ENCODE data around the gene NOL4L.

NOL4L gene

DNA sequence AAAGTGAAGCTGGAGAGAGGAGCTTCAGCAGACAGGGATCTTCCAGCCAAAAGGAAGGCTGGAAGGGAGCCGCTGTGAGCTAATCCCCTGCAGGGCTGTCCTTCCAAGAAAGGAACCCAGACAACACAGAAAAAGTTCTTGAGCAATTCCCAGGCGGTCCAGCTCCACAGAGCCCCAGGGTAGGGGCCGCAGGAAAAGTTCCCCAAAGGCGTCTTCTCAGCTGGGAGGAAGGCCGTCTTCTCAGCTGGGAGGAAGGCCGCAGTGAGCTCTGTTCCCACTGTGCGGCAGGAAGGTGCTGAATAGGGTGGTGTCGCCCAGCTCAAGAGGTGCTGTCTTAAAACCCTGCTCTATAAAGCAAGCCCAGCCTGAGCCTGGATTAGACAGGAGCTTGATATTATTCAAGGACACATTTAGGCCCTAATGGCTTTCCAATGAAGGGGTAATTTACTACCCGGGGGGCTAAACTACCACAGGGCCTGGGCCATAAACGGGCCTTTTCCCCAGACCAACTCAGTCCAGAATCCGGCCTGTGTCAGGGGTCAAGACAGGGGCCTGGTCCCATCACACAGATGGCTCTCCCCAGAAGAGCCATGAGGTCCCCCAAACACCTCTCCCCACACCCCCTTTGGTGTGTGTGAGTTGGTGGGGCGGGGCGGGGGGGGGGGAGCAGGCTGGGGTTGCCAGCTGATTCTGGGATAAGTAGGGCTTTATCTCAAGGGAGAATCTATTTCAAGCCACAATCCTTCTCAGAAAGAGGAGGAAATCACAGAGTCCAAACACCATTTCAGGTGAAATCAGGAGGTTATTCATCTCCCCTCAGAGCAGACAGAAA, 103.6 kb downstream of the NOL4L start:
- no peak for DNase-seq

DNA sequence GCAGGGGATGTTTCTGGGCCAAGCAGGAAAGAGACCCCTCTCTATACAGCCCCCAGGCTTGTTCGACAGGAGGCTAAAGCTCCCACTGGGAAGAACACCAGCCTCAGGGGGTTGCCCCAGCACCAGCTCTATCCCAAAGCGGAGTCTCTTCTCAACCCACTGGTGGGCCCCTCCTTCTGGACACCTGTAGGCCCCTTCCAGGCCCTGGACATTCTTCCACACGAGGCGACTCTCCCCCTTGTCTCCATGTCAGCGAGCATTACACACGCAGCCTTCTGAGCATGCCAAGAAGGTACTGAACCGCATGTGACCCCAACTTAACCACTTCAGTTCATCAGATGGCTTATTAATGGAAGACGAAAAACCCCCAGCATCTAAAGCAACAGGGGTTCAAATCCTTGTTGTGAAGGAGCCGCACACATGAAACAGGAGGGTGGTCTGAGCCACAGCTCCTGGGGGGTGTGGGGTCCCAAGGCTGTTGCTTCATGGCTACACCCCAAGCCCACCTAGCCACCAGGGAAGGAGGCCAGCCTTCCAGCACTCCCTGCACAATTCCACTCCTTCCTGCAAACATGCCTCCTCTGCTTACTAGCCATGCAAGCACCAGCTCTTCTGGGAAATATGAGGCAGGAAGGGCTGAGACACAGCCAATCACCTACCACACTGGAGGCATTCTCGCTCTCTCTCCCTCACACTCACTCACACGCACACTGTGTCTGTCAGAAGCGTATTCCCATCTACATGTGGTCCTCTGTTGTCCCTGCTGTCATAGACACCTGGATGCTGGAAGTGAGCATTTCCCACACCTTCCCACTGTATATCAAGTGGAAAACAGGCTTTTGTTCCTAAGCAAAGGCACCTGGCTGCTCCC, 104.5 kb downstream of the NOL4L start:
- no peak for DNase-seq

DNA sequence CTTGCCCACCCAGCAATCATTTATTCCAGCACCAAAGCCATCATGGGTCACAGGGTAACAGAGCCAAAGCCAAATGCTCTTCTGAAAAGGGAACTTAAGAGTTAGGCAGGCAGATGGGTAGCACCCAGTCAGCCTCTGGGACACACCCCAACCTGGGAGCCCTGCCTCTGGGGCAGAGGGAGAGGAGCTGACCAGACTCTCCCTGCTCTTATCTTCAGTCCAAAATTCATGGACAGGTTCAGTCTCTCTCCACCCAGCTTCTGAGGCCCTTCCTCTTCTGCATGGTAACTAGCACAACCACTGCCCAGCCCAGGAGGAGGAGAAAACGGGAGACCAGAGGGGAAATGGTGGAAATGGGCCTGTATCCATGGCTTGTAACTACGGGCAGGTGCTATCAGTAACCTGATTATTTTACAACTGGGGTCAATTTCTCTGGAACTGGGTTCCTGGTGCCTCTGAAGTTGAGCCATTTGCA, 105.4 kb downstream of the NOL4L start:
- DNase-seq: no peak

DNA sequence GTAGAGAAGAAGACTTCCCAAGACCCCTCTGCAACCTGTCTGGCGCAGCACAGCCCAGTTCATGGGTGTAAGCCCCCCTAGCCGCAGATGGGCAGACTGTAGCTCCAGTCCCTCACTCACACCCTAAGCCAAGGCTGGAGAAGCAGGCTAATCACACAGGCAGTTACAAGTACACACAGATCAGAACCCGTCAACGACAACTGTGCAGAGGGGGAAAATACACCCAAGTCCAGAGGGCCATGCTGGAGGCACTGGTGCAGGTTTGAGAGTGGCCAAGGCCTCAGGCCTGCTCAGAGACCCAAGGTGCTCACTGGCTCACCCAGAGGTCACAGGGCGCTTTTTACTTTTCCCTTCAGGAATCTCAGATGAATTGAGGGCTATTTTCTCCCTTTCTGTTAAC, 106.1 kb downstream of the NOL4L start:
- DNase-seq: no peak

DNA sequence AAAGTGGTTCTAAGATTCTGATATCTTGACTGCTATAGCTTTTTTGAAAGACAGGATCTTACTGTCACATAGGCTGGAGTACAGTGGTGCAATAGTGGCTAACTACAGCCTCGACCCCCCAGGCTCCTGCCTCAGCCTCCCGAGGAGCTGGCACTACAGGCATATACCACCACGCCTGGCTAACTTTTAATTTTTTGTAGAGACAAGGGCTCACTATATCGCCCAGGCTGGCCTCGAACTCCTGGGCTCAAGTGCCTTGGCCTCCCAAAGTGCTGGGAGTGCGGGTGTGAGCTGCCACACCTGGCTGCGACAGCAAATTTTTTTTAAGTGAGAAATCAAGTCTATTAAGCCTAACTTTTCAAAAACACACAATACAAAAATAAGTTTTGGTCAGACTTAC, 106.6 kb downstream of the NOL4L start:
- no peak for DNase-seq

DNA sequence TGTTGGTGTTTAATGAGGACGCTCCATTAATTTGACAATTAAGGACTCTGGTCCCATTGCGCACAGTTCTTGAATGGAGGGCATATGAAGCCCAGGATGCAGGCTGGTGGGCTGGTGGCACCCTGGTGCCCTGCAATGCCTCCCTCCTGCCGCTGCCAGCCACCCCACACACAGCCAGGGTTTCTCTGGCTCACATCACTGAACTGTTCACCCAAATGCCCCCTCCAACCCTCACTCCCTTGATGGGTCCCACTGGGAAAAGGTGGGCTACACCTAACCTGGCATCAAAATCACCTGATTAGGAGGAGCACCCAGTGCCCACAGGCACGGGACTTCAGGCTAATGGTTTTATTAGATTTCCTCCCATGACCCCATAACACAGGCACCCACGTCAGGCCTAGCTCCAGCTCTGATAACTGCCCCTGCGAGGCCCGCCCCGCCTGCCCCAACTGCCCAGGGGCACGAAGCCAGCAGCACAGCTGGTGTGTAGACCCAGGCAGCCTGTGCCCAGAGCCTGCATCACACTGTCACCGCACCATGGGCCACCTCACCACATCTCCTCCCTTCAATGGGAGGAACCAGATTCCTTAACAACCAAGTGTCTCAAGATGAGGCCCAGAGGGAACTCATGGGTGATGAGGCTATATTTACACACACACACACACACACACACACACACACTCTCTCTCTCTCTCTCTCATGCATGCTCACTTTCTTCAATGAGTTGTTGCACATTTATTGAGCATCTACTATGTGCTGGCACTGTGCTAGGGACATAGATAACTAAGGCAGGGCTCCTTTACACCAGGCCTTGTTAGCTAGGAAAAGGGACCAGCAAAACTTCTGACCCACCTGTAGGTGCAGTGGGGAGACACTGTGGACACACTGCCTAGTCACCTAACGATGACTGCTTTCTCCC, 107.3 kb downstream of the NOL4L start:
- DNase-seq: no peak

DNA sequence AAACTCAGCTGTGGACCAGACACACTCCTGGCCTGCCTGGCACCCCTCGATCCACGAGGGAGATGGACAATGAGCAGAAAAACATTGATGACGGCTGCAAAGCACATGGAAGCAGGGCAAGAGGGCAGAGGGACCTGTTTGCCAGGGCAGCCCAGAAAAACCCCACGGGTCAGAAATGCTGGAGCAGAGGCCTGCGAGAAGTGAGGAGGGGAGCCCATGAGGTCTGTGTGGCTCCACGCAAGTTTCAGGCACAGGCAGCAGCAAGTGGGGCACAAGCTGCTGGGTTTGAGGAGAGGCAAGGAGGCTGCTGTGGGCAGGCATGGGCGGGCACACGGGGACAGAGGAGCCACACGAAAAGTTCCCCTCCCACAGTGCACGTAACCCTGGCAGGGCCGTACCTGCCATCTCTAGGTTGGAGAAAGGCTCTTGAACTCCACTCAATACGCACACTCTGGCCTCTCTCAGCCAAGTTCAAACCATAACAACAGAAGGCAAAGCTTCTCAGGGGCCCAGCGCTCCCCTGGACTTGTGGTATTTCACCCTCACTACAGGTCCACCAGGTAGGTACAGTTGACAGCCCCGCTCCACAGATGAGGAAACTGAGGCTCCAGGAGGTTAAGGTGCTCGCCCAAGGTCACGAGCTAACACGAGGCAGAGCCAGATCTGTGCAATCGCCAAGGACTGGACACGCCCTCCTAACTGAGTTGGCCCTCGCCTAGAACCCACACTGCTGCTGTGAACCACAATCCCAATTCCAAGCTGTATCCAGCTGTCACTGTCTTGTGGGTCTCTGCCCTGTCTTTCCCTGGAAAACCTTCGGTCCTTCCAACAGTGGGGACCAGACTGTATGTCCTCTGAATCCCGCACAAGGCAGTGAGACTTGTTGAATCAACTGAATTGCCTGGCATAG, 108.2 kb downstream of the NOL4L start:
- no peak for DNase-seq

DNA sequence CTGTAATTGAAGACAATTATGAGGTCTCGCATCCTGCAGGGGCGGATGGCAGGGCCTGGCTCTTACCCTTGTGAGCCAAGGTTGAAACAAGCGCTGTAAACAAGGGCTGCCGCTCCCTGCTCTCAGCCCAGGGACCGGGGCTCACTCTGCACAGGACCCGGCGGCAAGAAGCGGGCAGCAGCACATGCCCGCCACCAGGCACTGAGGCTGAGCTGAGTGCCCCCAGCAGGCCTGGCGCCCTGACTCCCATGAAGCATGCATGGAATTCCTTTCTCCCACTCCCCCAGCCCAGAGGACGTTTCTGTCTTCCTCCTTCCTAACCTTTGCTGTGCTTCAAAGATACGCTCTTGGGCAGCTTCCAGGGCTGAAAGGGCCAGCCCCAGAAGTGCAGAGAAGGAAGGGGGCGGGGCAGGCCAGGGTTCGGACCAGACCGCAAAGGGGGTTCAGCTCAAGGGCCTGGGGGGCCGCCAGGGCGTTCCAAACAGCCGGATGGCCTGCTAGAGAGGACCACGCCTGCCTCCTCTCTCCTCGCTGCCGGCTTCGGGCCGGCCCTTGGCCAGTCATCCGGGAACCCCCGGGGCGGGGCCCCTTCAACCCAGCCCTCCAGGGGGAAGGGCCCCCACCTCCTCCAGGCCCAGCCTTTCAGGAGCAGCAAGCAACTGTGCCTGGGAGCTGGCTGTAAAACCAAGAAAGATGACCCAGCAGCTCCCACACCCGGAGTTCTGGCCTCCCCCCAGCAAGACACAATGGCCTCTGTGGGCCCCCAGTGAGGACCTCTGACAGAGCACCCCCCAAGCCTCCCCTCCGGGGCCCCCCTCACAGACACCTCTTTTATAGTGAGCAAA, 109.9 kb downstream of the NOL4L start:
- DNase-seq: peak; percentile 82

DNA sequence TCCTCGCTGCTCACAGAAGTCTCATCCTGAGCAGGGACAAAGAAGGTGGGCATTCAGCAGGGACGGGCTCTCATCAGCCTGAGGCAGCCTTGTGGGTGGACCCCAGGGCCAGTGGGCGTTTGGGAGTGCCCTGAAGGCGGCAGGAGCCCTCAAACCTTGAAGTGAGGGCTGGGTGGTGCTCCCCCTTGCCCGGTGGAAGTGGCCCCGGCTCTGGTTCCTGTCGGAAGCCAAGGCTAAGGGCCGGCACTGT, 110.5 kb downstream of the NOL4L start:
- no peak for DNase-seq

DNA sequence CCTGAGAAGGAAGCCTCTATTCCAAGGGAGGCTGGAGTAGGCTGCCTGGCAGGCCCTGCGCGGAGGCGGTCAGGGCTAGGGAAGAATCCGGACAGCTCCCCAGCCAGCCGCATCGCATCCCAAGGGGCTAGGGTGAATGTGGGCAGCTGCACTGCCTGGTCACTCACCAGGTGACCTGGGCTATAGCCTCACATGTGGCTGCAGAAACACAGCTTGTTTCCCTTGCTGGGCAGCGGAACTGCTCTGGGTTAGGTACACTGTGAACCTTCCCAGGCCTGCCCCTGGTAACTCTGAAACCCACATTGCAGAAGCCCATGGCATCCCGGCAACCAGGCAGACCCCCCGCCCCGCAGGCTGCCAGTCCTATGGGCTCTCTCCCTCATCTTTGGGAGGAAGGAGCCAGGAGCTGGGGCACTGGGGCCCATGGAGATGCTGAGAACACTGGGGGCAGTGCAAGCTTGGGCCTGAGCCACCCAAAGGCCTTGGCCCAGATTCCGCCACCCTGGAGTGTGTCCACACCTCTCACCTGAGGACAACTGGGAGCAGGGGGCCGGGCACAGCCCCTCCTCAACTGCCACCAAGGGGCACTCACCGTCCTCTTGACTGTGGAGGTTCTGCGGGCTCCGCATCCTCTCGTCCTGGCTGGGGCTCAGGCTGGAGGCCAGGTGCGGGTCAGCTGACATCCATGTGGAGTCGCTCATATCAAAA, 111.0 kb downstream of the NOL4L start:
- peak; percentile 28 for DNase-seq

DNA sequence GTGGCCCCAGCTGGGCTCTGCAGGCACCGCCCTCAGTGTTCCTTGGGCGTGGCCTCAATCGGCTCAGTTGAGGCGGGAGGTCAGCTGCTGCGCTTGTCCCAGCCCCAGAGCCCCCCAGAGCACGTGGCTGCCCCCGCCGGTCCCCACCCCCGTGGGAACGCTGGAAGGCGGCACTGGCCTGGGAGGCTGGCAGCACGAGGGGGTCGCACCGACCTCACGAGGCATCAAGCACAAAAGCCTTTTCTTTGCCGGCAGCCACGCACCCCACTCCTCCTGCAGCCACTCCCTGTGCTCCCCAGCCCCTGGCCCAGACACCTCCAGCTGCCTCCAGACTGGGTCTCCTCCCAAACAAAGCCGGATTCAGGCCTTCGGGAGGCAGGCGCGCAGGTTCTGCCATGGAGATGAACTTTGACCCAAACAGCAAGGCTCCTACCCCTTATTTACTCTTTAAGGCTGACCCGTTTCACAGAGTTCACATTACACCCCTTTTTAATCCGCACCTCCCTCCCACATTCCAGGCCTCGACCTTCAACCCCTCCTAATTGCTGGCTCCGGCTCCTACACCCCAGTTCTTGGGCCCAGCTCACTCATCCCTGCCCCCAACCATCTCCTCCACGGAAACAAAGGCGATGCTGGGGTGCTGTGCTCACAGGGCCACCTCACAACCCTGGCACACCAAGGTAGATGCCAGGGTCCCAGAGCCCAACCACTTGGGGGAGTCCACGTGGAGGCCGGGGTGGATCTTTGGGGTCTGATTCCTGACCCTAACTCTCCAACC, 111.7 kb downstream of the NOL4L start:
- no peak for DNase-seq

DNA sequence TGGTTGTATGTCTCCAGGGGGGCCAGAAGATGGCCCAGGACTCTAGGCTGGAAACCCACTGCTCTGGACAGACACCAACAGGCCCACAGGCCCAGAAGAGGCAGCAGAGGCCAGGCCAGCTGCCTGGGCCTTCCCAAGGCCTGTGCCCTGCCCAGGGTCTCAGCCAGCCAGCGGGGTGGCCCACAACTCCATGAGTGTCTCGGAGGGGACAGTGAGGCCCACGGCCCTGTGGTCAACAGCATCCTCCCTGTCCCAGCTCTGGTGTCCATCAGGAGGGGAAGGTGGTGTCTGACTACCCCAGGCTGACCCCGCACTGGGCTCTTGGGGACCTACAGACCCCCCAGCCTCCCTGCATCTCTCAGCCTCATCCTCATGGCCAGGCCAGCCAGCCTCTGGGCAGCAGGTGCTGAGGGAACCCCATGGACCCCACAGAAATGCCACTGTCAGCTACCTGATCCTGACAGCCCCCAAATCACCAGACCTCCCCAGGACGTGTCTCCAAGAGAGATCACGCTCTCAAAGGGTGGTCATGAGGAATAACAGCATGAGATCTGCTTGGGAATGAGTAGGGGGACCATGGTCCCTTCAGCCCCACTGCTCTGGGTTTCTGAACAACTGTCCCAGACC, 112.4 kb downstream of the NOL4L start:
- DNase-seq: no peak

DNA sequence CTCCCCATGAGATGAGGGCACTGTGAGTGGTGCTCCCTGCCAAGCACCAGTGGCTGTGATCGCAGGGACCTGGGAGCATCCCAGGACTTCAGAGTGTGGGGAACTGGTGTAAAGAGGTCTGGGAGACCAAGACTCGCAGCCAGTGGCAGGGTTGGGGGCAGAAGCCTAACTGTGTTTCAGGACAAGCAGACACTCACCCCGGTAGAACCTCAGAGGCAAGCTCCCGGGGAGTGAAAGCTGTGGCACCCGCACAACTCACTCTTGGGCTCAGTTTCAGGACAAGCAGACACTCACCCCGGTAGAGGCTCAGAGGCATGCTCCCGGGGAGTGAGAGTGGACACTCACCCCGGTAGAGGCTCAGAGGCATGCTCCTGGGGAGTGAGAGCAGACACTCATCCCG, 114.2 kb downstream of the NOL4L start:
- no peak for DNase-seq

DNA sequence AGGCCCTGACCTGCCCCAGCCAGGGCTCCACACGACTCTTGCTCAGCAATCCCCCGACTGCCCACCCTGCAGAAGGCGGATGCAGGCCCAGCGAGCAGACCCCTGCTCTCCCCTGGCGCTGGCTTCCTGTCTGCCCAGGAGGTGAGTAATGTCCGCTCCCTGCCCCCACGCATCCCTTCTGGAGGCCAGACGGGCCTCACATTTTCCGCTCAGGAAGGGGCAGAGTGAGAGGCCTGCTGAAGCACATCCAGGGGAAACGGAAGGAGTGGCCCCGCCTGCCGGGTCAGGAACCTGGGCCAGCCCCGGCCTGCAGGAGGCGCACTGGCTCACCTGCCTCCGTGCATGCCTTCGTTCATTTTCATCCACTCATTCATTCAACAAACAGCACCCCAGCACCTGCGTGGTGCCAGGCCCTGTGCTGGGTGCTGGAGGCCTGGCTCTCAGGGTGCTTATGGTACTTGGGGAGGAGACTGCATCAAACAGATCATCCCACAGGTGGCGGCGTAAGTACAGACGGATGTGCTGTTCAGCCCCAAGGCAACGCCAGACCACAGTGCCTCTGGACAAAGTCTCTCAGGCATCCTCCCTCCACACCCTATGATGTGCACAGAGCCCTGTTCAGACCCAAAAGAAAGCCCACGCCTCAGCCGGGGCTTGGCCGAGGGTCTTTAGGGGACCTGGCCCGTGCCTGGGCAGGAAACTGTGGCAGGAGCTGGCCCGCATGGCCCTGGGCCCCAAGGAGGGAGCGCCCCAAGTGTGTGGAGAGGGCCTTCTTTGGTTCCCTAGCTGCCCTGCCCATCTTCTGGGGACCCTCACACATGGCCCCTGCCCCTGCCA, 114.9 kb downstream of the NOL4L start:
- peak; percentile 92 for DNase-seq

DNA sequence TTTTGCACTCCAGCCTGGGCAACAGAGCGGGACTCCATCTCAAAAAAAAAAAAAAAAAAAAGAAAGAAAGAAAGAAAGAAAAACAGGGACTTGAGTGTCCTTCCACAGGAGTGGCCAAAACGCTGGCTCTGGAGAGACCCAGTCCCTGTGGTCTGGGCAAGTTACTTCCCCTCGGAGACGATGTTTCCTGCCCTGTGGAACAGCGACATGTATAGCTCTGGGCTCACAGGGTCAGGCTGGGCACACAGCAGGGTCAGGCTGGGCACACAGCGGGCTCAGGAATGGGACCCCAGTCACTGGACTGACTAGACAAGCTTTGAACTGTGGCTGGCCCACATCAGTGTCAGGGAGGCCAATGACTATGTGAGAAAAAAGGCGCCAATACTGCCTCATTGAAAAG, 116.3 kb downstream of the NOL4L start:
- no peak for DNase-seq

DNA sequence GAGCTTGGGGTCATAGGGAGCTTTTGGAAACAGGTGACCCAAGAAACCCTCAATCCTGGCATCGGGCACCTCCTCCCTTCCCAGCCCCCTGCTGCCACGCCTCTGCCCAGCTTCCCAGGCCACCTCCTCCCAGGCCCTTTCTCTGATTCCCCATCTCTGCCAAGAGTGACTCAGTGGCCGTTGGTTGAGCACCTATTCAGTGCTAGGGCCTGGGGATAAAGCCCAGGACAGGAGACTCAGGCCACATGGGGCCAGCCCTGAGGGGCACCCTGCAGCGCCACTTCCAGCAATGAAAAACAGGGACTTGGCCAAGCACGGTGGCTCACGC, 116.9 kb downstream of the NOL4L start:
- no peak for DNase-seq

DNA sequence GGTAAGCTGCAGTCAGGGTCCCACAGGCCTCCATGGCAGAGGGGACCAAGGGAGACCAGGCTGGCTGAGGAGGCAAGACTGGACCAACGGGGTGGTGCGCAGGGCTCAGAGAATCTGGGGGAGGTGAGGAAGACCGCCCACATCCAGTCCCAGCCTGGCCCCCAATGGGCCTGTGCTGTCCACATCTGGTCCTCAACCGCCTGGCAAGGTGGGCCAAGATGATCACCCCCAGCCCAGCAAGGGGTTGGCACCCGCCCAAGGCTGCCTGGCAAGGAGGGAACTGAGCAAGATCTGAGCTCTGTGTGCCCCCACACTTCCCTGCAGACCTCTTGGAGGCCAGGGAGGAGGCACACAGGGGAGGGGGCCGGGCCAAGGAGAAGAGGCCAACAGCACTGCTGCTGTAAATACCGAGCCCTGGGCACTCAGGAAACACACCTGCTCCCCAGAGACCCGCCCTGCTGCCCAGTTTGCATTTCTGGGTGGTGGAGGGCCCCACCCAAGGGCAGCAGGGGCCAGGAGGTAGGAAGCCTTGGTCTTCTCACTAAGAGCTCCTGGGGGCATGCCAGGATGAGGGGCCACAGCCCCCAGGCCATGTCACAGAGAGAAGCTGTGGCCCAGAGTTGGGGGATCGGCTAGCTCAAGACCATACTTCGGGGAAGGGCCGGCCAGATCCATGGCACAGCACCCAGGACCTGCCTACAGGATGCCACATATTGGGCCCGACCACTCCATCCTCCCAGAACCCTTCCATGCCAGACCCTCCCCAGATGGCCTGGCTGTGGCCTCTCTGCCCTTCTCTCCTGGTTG, 117.4 kb downstream of the NOL4L start:
- no peak for DNase-seq

Data from 8988T (cell line).